GM12864 (cell line): ENCODE measurements around the gene MFAP3L.

Experiments used
- DNase-seq: peaks from one replicate; pipeline ENCODE4 v3.0.0-alpha.2; 2011; ENCODE audit warnings: low read depth
- H3K4me3 ChIP-seq: 2 replicates; pipeline ENCODE4 v1.5.1; 2011; ENCODE audit warnings: mild to moderate bottlenecking, low read depth, low read length, control low read depth
- CTCF ChIP-seq: IDR thresholded peaks from 2 replicates; pipeline ENCODE4 v1.5.1; 2011; ENCODE audit warnings: low read depth, mild to moderate bottlenecking, moderate library complexity, low read length, control low read depth, inconsistent platforms; ENCODE audit errors: missing control alignments

The MFAP3L gene

GRCh38 chr4:170022211-170022610 lies 4.0 kb downstream of the MFAP3L start:
- H3K4me3 ChIP-seq: no peak overlapping the region
- no peak for DNase-seq
- no peak for TF ChIP-seq CTCF

GRCh38 chr4:170017252-170017651 lies 8.9 kb downstream of the MFAP3L start:
- TF ChIP-seq CTCF: no peak
- DNase-seq: no peak
- no peak overlapping the region for H3K4me3 ChIP-seq

GRCh38 chr4:170015285-170015684 lies 10.9 kb downstream of the MFAP3L start:
- DNase-seq: no peak
- no peak overlapping the region for H3K4me3 ChIP-seq
- no peak for TF ChIP-seq CTCF

GRCh38 chr4:170014359-170015011 lies 11.7 kb downstream of the MFAP3L start:
- TF ChIP-seq CTCF: no peak
- no peak for DNase-seq
- H3K4me3 ChIP-seq: no peak overlapping the region

GRCh38 chr4:170012629-170012958 lies 13.6 kb downstream of the MFAP3L start:
- no peak for TF ChIP-seq CTCF
- no peak for DNase-seq
- no peak overlapping the region for H3K4me3 ChIP-seq

GRCh38 chr4:170011921-170012628 lies 14.1 kb downstream of the MFAP3L start:
- DNase-seq: no peak
- no peak for TF ChIP-seq CTCF
- no peak overlapping the region for H3K4me3 ChIP-seq

- H3K4me3 ChIP-seq: no peak overlapping the region
- no peak for DNase-seq
- TF ChIP-seq CTCF: no peak
Observed at GRCh38 chr4:170009291-170009690, 16.9 kb downstream of the MFAP3L start.
